GM19452 (cell line): ENCODE data around the gene EEF2KMT.
"Not testable (repeated sequence)": the region's sequence is repeated elsewhere in the genome, so short reads cannot be mapped to it uniquely, and the experiment has no call there.

Experiments
- ATAC-seq: cut with Tn5 transposase; IDR thresholded peaks from one replicate; pipeline ENCODE4 v1.9.1; 2021; ENCODE audit not compliant: unreplicated experiment

EEF2KMT gene

GRCh38 chr16:5096437-5097060 is 1.0 kb downstream of the EEF2KMT start:
- not testable (repeated sequence) for ATAC-seq

GRCh38 chr16:5095145-5095830 is 2.3 kb downstream of the EEF2KMT start:
- not testable (repeated sequence) for ATAC-seq

- ATAC-seq, result not testable (repeated sequence)
Measured at GRCh38 chr16:5093746-5094145, 3.8 kb downstream of the EEF2KMT start.

GRCh38 chr16:5093081-5093480 is 4.5 kb downstream of the EEF2KMT start:
- not testable (repeated sequence) for ATAC-seq

GRCh38 chr16:5090592-5090991 is 7.0 kb downstream of the EEF2KMT start:
- not testable (repeated sequence) for ATAC-seq

- not testable (repeated sequence) for ATAC-seq
Measured at GRCh38 chr16:5089911-5090555, 7.6 kb downstream of the EEF2KMT start.

GRCh38 chr16:5088936-5089335 is 8.7 kb downstream of the EEF2KMT start:
- not testable (repeated sequence) for ATAC-seq

GRCh38 chr16:5088086-5088790 is 9.4 kb downstream of the EEF2KMT start:
- ATAC-seq, result not testable (repeated sequence)

GRCh38 chr16:5085716-5086115 is 11.9 kb downstream of the EEF2KMT start:
- not testable (repeated sequence) for ATAC-seq

- ATAC-seq, result not testable (repeated sequence)
Measured at GRCh38 chr16:5084802-5085201, 12.8 kb downstream of the EEF2KMT start.

GRCh38 chr16:5084099-5084731 is 13.4 kb downstream of the EEF2KMT start:
- ATAC-seq, result not testable (repeated sequence)

GRCh38 chr16:5083646-5084045 is 13.9 kb downstream of the EEF2KMT start:
- ATAC-seq, result not testable (repeated sequence)

GRCh38 chr16:5080996-5081395 is 16.6 kb downstream of the EEF2KMT start:
- not testable (repeated sequence) for ATAC-seq

- not testable (repeated sequence) for ATAC-seq
Measured at GRCh38 chr16:5080461-5080860, 17.1 kb downstream of the EEF2KMT start.

GRCh38 chr16:5078626-5079025 is 19.0 kb downstream of the EEF2KMT start:
- ATAC-seq, result no peak

GRCh38 chr16:5077304-5077703 is 20.3 kb downstream of the EEF2KMT start:
- ATAC-seq, result no peak

GRCh38 chr16:5075637-5076036 is 22.0 kb downstream of the EEF2KMT start:
- no peak for ATAC-seq

- not testable (repeated sequence) for ATAC-seq
Measured at GRCh38 chr16:5073771-5074170, 23.8 kb downstream of the EEF2KMT start.

GRCh38 chr16:5073279-5073629 is 24.3 kb downstream of the EEF2KMT start:
- ATAC-seq, result no peak

GRCh38 chr16:5072334-5073278 is 25.0 kb downstream of the EEF2KMT start:
- no peak for ATAC-seq
